ENCODE data around the gene PDE12.

The PDE12 gene

DNA sequence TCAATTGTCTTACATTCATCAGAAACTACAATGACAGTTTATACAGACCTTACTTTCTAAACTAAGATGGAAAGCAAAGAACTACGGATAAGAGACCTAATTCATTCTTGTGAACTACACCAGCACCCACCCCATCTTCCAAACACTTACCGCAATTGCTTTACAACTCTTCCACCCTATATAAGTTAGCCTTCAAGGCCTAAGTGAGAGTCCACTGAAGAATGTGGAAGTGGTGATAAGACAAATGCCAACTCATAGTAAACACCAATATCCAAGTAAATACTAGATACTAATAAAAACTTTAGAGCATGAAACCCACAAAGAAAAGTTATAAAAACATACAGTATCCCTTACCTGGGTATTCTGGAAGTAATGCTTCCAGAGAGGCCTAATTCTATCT lies 27.5 kb downstream of the PDE12 start:
- TF ChIP-seq, protein P1, sequence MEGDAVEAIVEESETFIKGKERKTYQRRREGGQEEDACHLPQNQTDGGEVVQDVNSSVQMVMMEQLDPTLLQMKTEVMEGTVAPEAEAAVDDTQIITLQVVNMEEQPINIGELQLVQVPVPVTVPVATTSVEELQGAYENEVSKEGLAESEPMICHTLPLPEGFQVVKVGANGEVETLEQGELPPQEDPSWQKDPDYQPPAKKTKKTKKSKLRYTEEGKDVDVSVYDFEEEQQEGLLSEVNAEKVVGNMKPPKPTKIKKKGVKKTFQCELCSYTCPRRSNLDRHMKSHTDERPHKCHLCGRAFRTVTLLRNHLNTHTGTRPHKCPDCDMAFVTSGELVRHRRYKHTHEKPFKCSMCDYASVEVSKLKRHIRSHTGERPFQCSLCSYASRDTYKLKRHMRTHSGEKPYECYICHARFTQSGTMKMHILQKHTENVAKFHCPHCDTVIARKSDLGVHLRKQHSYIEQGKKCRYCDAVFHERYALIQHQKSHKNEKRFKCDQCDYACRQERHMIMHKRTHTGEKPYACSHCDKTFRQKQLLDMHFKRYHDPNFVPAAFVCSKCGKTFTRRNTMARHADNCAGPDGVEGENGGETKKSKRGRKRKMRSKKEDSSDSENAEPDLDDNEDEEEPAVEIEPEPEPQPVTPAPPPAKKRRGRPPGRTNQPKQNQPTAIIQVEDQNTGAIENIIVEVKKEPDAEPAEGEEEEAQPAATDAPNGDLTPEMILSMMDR (conservative IDR thresholded peaks at IDR 0.05; ENCODE audit: low read depth): no peak
- H3K27ac ChIP-seq: no peak overlapping the region
- CTCF ChIA-PET: no interaction called here
- POLR2A ChIA-PET (ENCODE audit: low non-redundant PET): no interaction called here
- DNase-seq (ENCODE audit: low spot score): no peak

DNA sequence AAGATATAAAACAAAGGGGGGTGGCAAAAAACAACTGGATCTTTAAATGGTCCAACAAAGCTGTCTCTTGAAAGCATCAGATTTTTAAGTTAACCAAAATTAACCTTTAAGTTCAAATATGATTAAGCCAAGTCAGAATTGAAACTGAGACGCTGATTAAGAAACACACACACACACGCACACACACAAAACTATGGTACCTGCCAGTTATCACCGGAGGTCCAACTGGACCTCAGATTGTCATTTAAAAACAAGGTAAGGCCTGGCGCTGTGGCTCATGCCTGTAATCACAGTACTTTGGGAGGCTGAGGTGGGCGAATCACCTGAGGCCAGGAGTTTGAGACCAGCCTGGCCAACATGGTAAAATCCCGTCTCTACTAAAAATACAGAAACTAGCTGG lies 30.7 kb downstream of the PDE12 start:
- POLR2A ChIA-PET (ENCODE audit: low non-redundant PET): no interaction called here
- TF ChIP-seq, protein P1 (conservative IDR thresholded peaks at IDR 0.05; ENCODE audit: low read depth): no peak
- CTCF ChIA-PET: interaction anchor here (0.6 kb wide), 2 partner anchors 72 to 1620 kb away, joined by 3 read pairs; no protein-coding TSS in a partner anchor
- no peak for DNase-seq (ENCODE audit: low spot score)
- H3K27ac ChIP-seq: no peak overlapping the region

DNA sequence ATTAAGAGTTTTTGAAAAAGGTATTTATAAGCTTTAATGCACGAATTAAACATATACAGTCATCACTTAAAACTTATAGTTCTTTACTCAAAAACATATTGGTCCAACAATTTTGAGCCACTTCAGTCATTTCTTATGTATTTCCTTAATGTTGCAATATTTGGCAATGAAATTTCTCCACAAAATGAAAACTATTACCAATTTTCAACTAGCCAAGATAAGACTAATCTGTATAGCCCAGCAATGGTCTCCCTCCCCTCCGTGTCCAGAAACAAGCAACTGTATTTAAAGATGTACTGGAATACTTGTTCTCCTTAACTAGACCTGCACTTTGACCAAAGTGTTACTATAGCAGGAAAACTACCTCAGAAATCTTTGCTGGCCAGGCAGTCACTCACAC lies 31.8 kb downstream of the PDE12 start:
- TF ChIP-seq, protein P1 (conservative IDR thresholded peaks at IDR 0.05; ENCODE audit: low read depth): no peak
- H3K27ac ChIP-seq: no peak overlapping the region
- ChIA-PET POLR2A (ENCODE audit: low non-redundant PET) (no interaction called here), CTCF (no interaction called here)
- no peak for DNase-seq (ENCODE audit: low spot score)

DNA sequence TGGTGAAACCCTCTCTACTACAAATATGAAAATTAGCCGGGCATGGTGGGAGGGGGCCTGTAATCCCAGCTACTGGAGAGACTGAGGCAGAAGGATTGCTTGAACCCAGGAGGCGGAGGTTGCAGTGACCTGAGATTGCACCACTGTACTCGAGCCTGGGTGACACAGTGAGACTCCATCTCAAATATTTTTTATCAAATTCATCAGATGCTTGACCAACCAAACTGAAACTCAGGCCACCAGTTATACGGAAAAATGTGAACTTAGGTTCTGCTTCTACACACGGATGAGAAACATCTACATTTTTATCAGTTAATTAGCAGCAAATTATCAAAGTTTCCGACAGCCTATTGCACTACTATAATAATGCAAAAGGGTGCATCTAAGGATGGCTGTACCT lies 36.2 kb downstream of the PDE12 start:
- DNase-seq (ENCODE audit: low spot score): no peak
- ChIA-PET POLR2A (ENCODE audit: low non-redundant PET) (no interaction called here), CTCF (no interaction called here)
- TF ChIP-seq, protein P1 (conservative IDR thresholded peaks at IDR 0.05; ENCODE audit: low read depth): no peak
- H3K27ac ChIP-seq: no peak overlapping the region

DNA sequence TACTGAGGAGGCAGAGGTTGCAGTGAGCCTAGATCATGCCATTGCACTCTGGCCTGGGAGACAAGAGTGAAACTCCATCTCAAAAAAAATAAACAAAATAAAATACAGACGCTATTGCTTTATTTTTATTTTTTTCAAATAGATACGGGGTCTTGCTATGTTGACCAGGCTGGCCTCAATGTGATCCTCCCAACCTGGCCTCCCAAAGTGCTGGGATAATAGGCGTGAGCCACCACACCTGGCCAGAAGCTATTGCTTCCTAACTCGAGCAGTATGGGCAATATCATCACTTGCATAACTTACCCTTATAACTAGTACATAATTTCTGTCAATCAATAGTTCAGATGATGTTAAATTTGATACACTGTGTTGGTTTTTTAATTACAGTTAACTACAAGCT lies 38.1 kb downstream of the PDE12 start:
- no peak for DNase-seq (ENCODE audit: low spot score)
- POLR2A ChIA-PET (ENCODE audit: low non-redundant PET): no interaction called here
- peak overlapping the region; percentile 16; the same call in 1 of the 2 replicates for H3K27ac ChIP-seq
- CTCF ChIA-PET: no interaction called here
- TF ChIP-seq, protein P1 (conservative IDR thresholded peaks at IDR 0.05; ENCODE audit: low read depth): no peak

DNA sequence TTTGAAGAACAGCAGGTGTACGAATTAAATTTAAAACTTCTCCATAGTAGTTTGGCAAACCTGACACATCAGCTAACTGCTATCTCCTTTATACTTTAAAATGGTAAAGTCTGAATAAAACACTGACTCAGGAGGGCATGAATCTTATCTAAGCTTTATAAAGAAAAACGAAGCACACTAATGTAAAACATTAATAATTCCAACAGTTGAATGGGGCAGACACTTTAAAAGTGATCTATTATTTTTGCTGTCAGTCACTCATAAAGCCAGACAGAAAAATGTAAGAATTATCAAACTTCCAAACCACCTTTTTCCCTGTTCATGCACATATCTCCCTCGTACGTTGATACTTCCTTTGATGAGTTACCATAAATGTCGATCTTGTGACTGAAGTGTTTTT lies 38.5 kb downstream of the PDE12 start:
- CTCF ChIA-PET: no interaction called here
- POLR2A ChIA-PET (ENCODE audit: low non-redundant PET): no interaction called here
- no peak overlapping the region for H3K27ac ChIP-seq
- no peak for DNase-seq (ENCODE audit: low spot score)
- TF ChIP-seq, protein P1 (conservative IDR thresholded peaks at IDR 0.05; ENCODE audit: low read depth): no peak
